GM12878 (cell line): ENCODE results near the gene EMP2. TPM values are rescaled to one million over a fixed set of nuclear protein-coding genes. Genes with fewer than 3 reads are reported as not detected.

Experiments used
- ATAC-seq: fragments of 200-7000 bp; cut with Tn5 transposase; 3 replicates; pipeline ENCODE4 v1.9.1; 2020; ENCODE audit warnings: mild to moderate bottlenecking, moderate library complexity
- BruUV-seq: library from RNA; stranded (reverse); fragments of 400-500 nt; replicated peaks from 2 replicates; lab custom pipeline; 2021; lab: Mats Ljungman, UMichigan
- CTCF ChIA-PET: fragments of 300-600 bp; sonication (Branson Sonifier 250); formaldehyde crosslinking; extraction: SDS; loops from one replicate; lab custom pipeline; 2021; ENCODE audit warnings: inconsistent platforms; lab: Yijun Ruan, JAX
- POLR2A ChIA-PET: fragments of 350-600 bp; formaldehyde crosslinking; extraction: SDS; loops from one replicate; lab custom pipeline; 2021; ENCODE audit warnings: inconsistent platforms; lab: Charles Lee
- RAD21 ChIA-PET: fragments of 300-600 bp; sonication (Branson Sonifier 250); formaldehyde crosslinking; loops from one replicate; lab custom pipeline; 2023; ENCODE audit warnings: antibody characterized with exemption; ENCODE audit not compliant: unreplicated experiment; lab: Charles Lee
- SMC1A ChIA-PET: fragments of 300-600 bp; sonication (Branson Sonifier 250); formaldehyde crosslinking; loops from one replicate; lab custom pipeline; 2023; ENCODE audit not compliant: unreplicated experiment, uncharacterized antibody; lab: Charles Lee
- DNase-seq: peaks from one replicate; pipeline ENCODE4 v3.0.0-alpha.2; 2011; ENCODE audit warnings: low read depth, low spot score
- FAIRE-seq: peaks from 3 replicates; lab custom pipeline; 2011; peaks lifted over from hg19 to GRCh38; lab: Jason Lieb, UNC
- H2AFZ ChIP-seq: 2 replicates; pipeline ENCODE4 v1.6.0; 2011; ENCODE audit warnings: low read depth, low read length, control low read depth; ENCODE audit not compliant: control insufficient read depth
- H3K27ac ChIP-seq: 2 replicates; pipeline ENCODE4 v1.5.1; 2011; ENCODE audit warnings: control low read depth; ENCODE audit not compliant: control insufficient read depth, insufficient read depth
- H3K27me3 ChIP-seq, 2 experiments: replicated peaks in 1 of 2; 2 replicates each; pipeline versions ENCODE4 v1.6.0 to v1.6.1; 2011; ENCODE audit warnings: low read length in 1 of 2; ENCODE audit not compliant: control insufficient read depth in 2 of 2, insufficient read depth in 2 of 2
- H3K36me3 ChIP-seq, 2 experiments: 2 replicates each; pipeline ENCODE4 v1.5.1; 2011; ENCODE audit warnings: low read length in 1 of 2; ENCODE audit not compliant: control insufficient read depth in 2 of 2, insufficient read depth in 2 of 2
- H3K4me1 ChIP-seq: 2 replicates; pipeline ENCODE4 v1.6.1; 2011; ENCODE audit warnings: mild to moderate bottlenecking, low read length, moderate library complexity, mixed read lengths; ENCODE audit not compliant: control insufficient read depth, insufficient read depth
- H3K4me2 ChIP-seq: 2 replicates; pipeline ENCODE4 v1.6.0; 2011; ENCODE audit warnings: control low read depth; ENCODE audit not compliant: control insufficient read depth, insufficient read depth
- H3K4me3 ChIP-seq: fragments of 200-600 bp; sonication (generic); 2 replicates; pipeline ENCODE4 v1.5.1; 2016
- H3K79me2 ChIP-seq: 2 replicates; pipeline ENCODE4 v1.6.0; 2011; ENCODE audit warnings: low read length; ENCODE audit not compliant: control insufficient read depth, insufficient read depth
- H3K9ac ChIP-seq: 2 replicates; pipeline ENCODE4 v1.8.0; 2011; ENCODE audit warnings: low read length, control low read depth, mixed read lengths; ENCODE audit not compliant: control insufficient read depth, insufficient read depth
- H3K9me3 ChIP-seq: replicated peaks from 3 replicates; pipeline ENCODE4 v1.5.1; 2011; ENCODE audit warnings: mild to moderate bottlenecking, low read length; ENCODE audit not compliant: control insufficient read depth, insufficient read depth
- H4K20me1 ChIP-seq: 2 replicates; pipeline ENCODE4 v1.6.0; 2011; ENCODE audit not compliant: control insufficient read depth, insufficient read depth
- CHD2 ChIP-seq: IDR thresholded peaks from 2 replicates; pipeline ENCODE4 v1.6.1; 2011; ENCODE audit warnings: low read depth, low read length, improper control_type of control experiment, borderline replicate concordance
- HDGF ChIP-seq: fragments of 450-650 bp; IDR thresholded peaks from 2 replicates; pipeline ENCODE4 v1.6.1; 2016; ENCODE audit warnings: antibody characterized with exemption
- MXI1 ChIP-seq: fragments of 150-350 bp; IDR thresholded peaks from 2 replicates; pipeline ENCODE4 v1.6.1; 2011; ENCODE audit warnings: low read depth, mild to moderate bottlenecking, inconsistent platforms, low read length, improper control_type of control experiment
- NBN ChIP-seq: fragments of 450-650 bp; IDR thresholded peaks from 2 replicates; pipeline ENCODE4 v1.6.1; 2016
- NR2C2 ChIP-seq: IDR thresholded peaks from 2 replicates; pipeline ENCODE4 v1.6.1; 2011; ENCODE audit warnings: borderline replicate concordance, low read depth; ENCODE audit not compliant: control insufficient read depth, insufficient read length
- PAX5 ChIP-seq: IDR thresholded peaks from 2 replicates; pipeline ENCODE4 v1.6.1; 2011; ENCODE audit warnings: low read depth, low read length, borderline replicate concordance
- POU2F2 ChIP-seq: IDR thresholded peaks from 3 replicates; pipeline ENCODE4 v1.6.1; 2011; ENCODE audit warnings: low read depth, mild to moderate bottlenecking, low read length, borderline replicate concordance
- RUNX3 ChIP-seq: IDR thresholded peaks from 2 replicates; pipeline ENCODE4 v1.6.1; 2012; ENCODE audit warnings: low read length, inconsistent platforms
- SMAD5 ChIP-seq: IDR thresholded peaks from 2 replicates; pipeline ENCODE4 v1.6.1; 2016; ENCODE audit warnings: antibody characterized with exemption, low read depth
- STAT1 ChIP-seq: fragments of 450-650 bp; conservative IDR thresholded peaks from 2 replicates; pipeline ENCODE4 v1.6.1; 2014; ENCODE audit warnings: antibody characterized with exemption, mild to moderate bottlenecking
- SUPT20H ChIP-seq: IDR thresholded peaks from 2 replicates; pipeline ENCODE4 v1.6.1; 2011; ENCODE audit warnings: low read depth, mild to moderate bottlenecking, low read length, moderate library complexity, borderline replicate concordance; ENCODE audit not compliant: control insufficient read depth
- TCF12 ChIP-seq: IDR thresholded peaks from 2 replicates; pipeline ENCODE4 v1.6.1; 2011; ENCODE audit warnings: low read depth, mild to moderate bottlenecking, low read length
- YBX1 ChIP-seq: fragments of 450-650 bp; IDR thresholded peaks from 2 replicates; pipeline ENCODE4 v1.6.1; 2016; ENCODE audit warnings: antibody characterized with exemption
- ZNF384 ChIP-seq: IDR thresholded peaks from 2 replicates; pipeline ENCODE4 v1.6.1; 2012; ENCODE audit warnings: low read depth, mild to moderate bottlenecking, low read length, improper control_type of control experiment, borderline replicate concordance
- ZNF622 ChIP-seq: fragments of 450-650 bp; IDR thresholded peaks from 2 replicates; pipeline ENCODE4 v1.6.1; 2017; ENCODE audit warnings: mild to moderate bottlenecking, inconsistent platforms
- ZZZ3 ChIP-seq: IDR thresholded peaks from 2 replicates; pipeline ENCODE4 v1.6.1; 2011; ENCODE audit warnings: low read depth; ENCODE audit not compliant: control insufficient read depth, insufficient read length
- WGBS: methylation state at CpG from one replicate; pipeline ENCODE4 v1.1.6; 2016; ENCODE audit warnings: low lambda C conversion rate; ENCODE audit not compliant: insufficient replicate concordance, insufficient coverage; ENCODE audit errors: missing lambda C conversion rate; 5-methylcytosine and 5-hydroxymethylcytosine counted together
- in situ Hi-C: fragments of 300-500 bp; cut with MboI; formaldehyde crosslinking; loops from 9 replicates; pipeline ENCODE4 v1.14.3; 2018; ENCODE audit warnings: mixed read lengths
- intact Hi-C: fragments of 100-400 bp; cut with micrococcal nuclease; formaldehyde crosslinking; loops from one replicate; pipeline ENCODE4 v1.14.2; 2022; ENCODE audit not compliant: unreplicated experiment
- polyA plus RNA-seq, 11 experiments: library from polyadenylated mRNA; depleted of rRNA in 4 of 11; unstranded in 6 of 11; stranded (reverse) in 5 of 11; fragments of >200 nt; fragmentation: Nextera tagmentation in 4 of 11; fragmentation: Illumina TruSeq in 1 of 11; extraction: Ambion mirVana in 4 of 11; extraction: Trizol in 1 of 11; gene quantifications; 1 replicate in 1 of 11; 2 replicates in 10 of 11; pipeline versions ENCODE4 v1.2.1 to v1.2.3, GENCODE V29; 2011 to 2016; ENCODE audit warnings: inconsistent platforms in 2 of 11, missing spikeins in 2 of 11, low read depth in 1 of 11
- total RNA-seq, 4 experiments: library from RNA; depleted of rRNA in 3 of 4; stranded (reverse); fragments of >200 nt in 3 of 4; fragmentation: Illumina TruSeq in 1 of 4; extraction: Trizol in 1 of 4; gene quantifications; 2 replicates each; pipeline versions ENCODE4 v1.2.1 to v1.2.3, GENCODE V29; 2013 to 2021
- TF ChIP-seq, protein P1 (sequence below): fragments of 450-650 bp; IDR thresholded peaks from 2 replicates; pipeline ENCODE4 v1.6.1; 2018; ENCODE audit warnings: borderline replicate concordance, mild to moderate bottlenecking; ENCODE audit not compliant: partially characterized antibody

EMP2 gene
- total and polyA plus RNA-seq, 10 of the 15 experiments (the other 5 are each of a cell fraction or from before 2014, with no cell fraction given), result 0.41 to 10.4 (median 3.8) TPM

DNA sequence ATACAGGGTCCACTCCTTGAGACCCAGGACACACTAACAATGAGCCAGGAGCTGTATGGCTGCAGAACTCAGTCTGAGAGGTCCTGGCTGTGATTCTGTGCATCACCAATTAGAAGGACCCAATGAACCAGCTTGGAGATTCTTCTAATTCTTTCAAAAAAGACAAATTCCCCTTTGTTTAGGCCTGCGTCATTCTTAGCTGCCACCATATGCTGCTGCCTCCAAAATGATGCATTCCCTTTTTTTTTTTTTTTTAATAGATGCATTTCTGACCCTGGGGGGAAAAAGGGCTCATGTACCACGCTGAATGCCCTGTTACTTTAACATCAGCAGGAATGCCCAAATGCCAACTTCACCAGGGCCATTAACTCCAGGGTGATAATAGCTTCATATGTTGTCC lies 28.5 kb downstream of the EMP2 start:
- peaks cover 3% of the 10 kb centered on the region; the same call in 1 of the 3 replicates for H3K9me3 ChIP-seq
- no peak for DNase-seq
- no peak overlapping the region for H3K27ac ChIP-seq
- H3K9ac ChIP-seq, result no peak overlapping the region
- H3K4me3 ChIP-seq, result no peak overlapping the region
- no TSS peak for BruUV-seq
- CTCF ChIA-PET, result interaction anchor here (0.6 to 2.3 kb wide), 10 partner anchors 15 to 1293 kb away, joined by 3 to 7 read pairs (median 3); no protein-coding TSS in a partner anchor
- no peaks in the 10 kb centered on the region for H3K79me2 ChIP-seq
- no peak for FAIRE-seq
- no peaks in the 10 kb centered on the region; a peak in 1 of 4 replicates for H3K27me3 ChIP-seq
- no peak overlapping the region for H3K4me2 ChIP-seq
- no peak overlapping the region for H2AFZ ChIP-seq
- POLR2A ChIA-PET, result interaction anchor here (0.7 kb wide), 2 partner anchors 102 to 922 kb away, joined by 3 to 4 read pairs; no protein-coding TSS in a partner anchor
- H3K4me1 ChIP-seq, result peaks cover 7% of the 10 kb centered on the region
- H3K36me3 ChIP-seq, result no peaks in the 10 kb centered on the region
- ATAC-seq, result no peak
- RAD21 ChIA-PET, result interaction anchor here (0.7 to 1.7 kb wide), 4 partner anchors 37 to 367 kb away, joined by 3 to 8 read pairs (median 5); no protein-coding TSS in a partner anchor
- 64% methylated on average over 2 of the region's 2 CpGs for WGBS
- H4K20me1 ChIP-seq, result no peaks in the 10 kb centered on the region
- TF ChIP-seq MXI1 (no peak), ZNF622 (no peak), NR2C2 (no peak), SMAD5 (no peak), ZZZ3 (no peak), ZNF384 (no peak), RUNX3 (no peak), YBX1 (no peak), TCF12 (no peak), NBN (no peak), STAT1 (no peak), SUPT20H (no peak), PAX5 (no peak), HDGF (no peak), CHD2 (no peak), POU2F2 (no peak)
- TF ChIP-seq, protein P1, sequence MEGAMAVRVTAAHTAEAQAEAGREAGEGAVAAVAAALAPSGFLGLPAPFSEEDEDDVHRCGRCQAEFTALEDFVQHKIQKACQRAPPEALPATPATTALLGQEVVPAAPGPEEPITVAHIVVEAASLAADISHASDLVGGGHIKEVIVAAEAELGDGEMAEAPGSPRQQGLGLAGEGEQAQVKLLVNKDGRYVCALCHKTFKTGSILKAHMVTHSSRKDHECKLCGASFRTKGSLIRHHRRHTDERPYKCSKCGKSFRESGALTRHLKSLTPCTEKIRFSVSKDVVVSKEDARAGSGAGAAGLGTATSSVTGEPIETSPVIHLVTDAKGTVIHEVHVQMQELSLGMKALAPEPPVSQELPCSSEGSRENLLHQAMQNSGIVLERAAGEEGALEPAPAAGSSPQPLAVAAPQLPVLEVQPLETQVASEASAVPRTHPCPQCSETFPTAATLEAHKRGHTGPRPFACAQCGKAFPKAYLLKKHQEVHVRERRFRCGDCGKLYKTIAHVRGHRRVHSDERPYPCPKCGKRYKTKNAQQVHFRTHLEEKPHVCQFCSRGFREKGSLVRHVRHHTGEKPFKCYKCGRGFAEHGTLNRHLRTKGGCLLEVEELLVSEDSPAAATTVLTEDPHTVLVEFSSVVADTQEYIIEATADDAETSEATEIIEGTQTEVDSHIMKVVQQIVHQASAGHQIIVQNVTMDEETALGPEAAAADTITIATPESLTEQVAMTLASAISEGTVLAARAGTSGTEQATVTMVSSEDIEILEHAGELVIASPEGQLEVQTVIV, result no peak
- intact Hi-C loops, result no loop called here
- SMC1A ChIA-PET, result interaction anchor here (0.6 to 2.3 kb wide), 8 partner anchors 9 to 1307 kb away, joined by 3 to 11 read pairs (median 4); no protein-coding TSS in a partner anchor
- in situ Hi-C loops, result no loop called here
